NOMO-1 (cell line): ENCODE measurements around the gene MRFAP1L1.
"Not testable (repeated sequence)": the region's sequence is repeated elsewhere in the genome, so short reads cannot be mapped to it uniquely, and the experiment has no call there.

Experiments used
- DNase-seq, 2 experiments: peaks; one replicate each; lab custom pipeline; 2025; ENCODE audit not compliant: unreplicated experiment in 2 of 2; lab: John Stamatoyannopoulos, UW

Gene MRFAP1L1

DNA sequence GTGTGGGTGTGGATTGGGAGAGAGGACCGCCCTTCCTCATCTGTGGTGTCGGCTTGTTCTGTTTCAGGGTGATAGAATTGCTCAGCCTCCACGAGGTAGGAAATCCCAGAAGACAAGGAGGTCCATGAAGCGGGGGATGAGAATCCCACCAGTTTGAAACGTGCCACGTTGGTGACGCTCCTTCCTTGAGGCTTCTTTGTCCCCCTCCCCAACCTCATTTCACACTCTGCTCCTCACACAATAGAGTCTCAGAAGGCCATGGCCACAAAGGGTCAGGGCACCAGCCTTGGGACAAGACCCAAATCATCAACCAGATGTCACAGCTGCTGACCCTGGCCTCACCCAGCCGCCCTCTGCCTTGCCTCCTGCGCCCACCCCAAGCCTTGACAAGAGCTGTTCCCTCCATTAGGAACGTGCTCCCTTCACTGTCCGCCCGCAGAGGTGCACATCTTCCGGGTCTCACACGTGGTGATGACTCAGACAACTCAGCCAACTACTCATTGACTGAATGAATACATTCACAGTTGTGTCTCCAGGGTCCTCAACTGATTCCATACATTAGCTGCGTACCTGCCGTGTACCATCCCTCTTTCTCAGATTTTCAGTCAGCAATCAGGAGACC, 24.6 kb upstream of the MRFAP1L1 start:
- no peak for DNase-seq

DNA sequence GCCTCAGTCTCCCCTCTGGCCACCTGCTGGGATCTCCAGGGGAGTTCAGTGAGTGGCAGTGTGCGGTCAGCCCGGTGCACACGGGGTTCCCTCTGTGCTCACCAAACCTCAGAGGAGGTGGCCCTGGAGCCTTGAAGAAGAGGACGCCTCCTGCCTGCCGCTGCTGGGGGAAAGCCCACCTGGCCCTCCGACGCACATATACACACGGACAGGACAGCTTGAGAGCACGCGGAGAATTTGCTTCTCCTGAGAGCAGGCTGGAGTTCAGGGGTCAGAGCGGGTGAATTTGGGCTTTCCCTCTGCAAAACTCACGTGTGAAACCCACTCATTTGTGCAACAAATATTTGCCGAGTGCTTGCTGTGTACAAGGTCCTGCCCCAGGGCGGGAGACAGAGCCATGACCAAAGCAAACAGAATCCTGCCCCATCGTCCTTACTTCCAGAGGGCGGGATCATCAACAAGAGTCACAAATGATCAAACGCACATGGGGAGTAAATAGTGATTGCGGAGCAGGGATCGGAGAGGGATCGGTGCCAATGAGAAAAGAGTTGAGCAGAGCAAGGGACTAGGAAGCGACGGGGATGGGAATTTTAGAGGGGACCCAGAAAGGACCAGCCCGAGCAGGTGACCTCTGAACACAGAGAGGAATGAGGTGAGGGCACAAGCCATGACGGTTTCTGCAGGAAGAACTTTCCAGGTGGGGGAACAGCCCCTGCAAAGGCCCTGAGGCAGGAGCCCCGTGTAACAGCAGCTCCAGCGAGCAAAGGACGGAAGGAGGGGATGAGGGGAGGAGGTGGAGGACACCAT, 23.9 kb upstream of the MRFAP1L1 start:
- DNase-seq, result no peak

DNA sequence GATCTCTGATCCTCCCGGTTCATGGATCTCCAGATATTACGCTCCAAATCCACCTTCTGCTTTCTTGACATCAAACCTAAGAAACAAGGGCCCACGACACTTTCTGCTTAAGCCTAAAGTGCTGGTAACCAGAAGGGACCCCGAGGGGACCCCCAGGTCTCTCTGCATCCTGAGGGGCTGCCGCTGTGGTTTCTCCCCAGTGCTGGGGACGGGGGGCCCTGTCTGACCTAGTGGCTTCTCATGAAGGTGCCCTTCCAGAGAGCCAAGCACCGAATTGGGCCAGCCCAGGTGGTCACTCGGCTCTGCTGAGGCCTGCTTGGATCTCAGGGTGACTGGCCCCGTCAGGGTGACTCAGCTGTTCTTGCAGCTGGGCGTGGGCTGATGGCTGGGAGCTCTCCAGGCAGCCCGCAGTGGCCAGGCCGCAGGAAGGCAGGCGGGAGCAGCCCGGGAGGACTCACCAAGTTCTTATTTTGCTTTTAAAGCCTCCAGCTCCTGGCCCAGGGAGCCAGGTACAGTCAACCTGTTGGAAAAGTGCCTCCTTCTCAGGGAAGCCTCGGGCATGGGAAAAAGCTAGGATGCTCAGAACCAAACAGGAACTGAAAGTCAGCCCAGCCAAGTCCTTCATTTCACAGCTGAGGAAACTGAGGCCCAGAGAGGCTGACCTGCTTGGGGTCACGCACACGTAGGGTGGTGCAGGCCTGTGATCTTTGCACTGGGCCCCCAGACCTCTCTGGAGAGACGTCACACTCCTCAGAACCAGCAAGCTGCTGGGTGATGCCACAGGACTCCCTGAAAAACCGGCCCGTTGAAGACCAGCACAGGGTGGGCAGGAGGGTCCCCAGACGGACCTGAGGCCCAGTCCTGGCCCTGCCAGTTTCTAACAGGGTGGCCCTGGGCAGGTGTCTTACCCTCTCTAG, 23.0 kb upstream of the MRFAP1L1 start:
- DNase-seq, result peak; percentile 34 to 41

DNA sequence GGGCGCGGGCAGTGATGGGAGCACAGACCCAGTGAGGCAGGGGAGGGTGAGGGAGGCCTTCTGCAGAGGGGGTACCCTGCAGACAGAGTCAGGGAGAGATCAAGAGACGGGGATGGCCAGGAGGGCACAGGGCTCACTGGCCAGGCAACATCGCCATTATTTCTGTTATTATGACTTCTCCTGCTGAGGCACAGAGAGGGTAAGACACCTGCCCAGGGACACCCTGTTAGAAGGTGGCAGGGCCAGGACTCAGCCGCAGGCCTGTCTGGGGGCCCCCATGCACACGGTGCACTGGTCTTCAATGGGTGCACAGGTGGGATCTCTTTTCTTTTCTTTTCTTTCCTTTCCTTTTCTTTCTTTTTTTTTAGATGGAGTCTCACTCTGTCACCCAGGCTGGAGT, 22.1 kb upstream of the MRFAP1L1 start:
- no peak for DNase-seq

DNA sequence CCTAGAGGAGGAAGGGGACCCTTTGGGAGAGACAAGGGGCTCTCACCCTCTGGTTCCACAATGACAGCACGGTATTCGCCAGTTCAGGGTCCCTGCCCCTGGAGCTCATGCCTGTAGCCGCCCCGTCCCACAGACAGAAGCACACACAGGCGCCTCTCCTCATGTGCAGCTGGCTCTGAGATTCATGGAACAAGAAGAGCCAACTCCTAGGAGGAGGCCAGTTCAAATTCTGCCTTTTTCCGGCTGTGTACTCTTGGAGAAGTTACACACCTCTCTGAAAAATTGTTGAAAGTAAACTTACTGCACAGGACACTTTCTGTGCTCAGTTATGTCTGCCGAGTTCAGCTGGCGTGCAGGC, 21.6 kb upstream of the MRFAP1L1 start:
- DNase-seq, result no peak

DNA sequence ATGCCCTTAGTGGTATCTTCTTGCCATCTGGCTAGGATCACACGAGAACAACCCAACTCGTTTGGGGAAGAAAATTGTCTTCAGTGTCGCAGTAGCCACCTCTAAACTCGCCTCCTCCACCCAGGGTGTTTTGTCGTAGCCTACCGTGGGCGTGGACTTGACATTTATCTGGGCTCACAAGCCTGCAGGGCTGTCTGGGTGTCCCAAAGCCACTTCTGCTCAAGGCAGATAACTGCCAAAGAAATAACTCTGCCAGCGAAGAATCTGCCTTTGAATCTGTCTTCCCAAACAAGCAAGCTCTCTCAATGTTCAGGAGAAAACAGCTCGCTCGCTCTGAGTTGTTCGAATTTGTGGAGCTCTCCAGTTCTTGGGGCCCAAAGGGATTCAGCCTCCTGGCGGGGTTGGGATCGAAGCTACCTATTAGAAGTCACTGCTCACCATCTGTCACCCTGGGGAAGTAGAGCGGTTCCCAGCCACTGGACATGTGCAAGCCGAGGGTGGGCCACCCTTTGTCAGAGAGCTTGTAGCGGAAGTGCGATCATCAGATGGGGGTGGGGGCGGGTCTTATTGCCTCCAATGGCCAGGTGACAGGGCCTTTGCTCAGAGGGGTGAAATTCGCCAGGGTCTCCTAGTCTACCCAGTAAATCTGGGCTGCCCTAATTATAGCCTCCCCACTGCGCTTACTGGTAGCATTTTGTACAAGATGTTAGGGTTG, 21.1 kb upstream of the MRFAP1L1 start:
- no peak for DNase-seq

DNA sequence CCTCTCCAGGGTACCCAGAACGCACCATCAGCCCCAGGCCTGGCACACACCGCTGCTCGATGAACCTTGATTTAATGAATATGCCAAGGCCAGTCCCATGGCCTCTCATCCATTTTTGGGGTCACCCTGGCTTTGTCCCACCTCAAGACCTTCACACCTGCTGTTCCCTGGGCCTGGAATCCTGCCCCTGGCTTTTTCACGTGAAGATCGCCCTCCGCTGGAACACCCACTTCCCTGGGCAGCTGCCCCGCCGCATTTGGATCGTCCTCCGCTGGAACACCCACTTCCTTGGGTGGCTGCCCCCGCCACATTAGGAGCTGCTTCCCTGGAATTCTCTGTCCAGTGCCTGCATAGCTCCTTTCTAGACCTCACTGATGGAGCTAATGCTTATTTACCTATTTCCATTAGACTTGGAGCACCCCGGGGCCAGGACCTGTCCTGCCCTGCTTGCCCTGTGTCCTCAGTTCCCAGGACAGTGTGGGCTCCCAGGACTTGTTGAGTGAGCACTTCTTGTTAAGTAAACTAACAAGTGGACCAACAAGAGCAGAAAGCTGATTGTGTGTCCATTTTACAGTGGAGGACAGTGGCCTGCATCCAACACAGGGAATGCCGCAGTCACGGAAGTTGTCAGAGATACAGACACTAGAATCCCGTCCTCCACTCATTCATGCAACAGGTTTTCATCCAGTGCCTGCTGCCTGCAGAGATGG, 18.8 kb upstream of the MRFAP1L1 start:
- no peak for DNase-seq

DNA sequence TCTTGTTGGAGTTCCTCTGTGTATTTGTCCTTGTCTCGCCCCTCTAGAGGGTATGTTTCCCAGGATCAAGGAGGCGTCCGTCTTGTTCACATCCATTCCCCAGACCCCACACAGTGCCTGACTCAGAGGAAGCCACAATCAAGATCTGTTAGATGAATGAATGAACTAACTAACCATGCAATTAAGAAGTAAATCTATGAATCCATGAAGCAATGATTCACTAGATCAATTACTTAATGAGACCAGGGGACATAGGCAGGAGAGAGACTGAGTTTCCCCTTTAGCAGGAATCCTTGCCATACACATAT, 18.2 kb upstream of the MRFAP1L1 start:
- DNase-seq, result no peak

DNA sequence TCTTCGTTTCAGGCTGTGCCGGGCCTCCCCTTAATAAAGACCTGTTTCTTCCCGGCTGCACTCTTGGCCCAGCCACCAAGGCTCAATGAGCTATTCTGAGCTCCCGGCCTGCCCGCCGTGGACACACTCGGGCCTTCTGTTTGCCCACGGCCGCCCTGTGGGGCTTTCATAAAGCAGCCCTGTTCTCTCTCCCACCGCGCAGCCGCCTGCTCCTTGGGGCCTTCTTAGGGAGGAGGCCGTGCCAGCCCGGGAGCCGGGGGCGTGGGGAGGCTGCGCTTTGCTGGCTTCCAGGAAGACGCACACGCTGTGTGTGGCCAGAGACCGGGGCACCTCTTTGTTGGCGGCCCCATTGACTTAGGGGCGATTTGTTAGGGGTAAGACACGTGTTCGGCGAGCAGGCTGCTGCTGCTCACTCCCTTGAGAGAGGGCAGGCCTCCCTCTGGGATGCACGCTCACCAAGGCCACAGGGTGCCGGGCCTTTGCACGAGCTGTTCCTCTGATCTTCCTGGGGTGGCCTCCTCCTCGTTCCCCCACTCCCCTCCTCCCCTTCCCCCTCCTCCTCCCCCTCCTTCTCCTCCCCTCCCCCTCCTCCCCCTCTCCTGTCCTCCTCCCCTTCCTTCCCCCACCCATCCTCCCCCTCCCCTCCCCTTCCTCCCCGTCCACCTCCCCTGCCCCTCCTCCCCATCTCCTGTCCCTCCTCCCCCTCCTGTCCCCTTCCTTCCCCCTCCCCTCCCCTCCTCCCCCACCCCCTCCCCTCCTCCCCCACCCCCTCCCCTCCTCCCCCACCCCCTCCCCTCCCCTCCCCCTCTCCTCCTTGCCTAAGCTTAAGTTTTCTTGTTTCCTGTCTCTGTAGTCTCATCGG, 17.6 kb upstream of the MRFAP1L1 start:
- no peak for DNase-seq

DNA sequence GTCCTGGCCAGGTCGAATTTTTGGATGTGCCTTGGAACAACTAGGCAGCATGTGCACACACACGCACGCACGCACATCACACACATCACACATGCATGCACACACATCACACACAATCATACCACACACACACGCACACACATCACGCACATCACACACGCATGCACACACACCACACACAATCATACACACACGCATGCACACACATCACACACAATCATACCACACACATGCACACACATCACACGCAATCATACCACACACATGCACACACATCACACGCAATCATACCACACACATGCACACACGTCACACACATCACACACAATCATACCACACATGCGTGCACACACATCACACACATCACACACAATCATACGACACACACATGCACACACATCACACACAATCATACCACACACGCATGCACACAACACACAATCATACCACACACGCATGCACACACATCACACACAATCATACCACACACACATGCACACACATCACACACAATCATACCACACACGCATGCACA, 15.8 kb upstream of the MRFAP1L1 start:
- DNase-seq, result not testable (repeated sequence)

DNA sequence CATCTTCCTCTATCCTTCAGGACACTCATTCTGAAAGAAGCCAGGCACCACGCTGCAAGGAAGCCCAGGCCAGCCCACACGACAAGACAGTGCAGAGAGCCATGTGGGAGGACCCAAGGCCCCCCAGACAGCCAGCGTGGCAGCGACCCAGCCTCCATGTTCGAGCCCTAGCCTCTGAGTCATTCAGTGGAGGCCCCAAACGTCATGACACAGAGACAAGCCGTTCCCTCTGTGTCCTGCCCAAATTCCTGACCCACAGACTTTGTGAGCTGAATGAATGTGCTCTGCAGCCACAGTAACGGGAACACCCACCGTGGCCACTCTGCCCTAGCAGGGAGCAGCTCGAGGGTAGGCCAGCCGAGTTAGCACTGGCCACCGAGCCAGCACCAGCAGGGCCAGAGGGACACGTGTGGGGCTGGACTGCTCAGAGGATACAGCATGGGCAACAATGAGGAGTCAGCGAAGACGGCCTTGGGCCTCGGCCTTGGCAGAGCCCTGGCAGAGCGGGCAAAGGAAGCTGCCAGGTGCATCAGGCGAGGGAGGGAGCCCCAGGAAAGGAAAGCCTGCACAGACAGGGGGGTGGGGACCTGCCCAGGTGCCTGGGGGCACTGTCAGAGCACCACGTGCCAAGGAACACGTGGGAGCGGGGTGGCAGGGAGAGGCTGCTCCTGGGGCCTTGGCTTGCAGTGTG, 14.9 kb upstream of the MRFAP1L1 start:
- DNase-seq, result no peak

DNA sequence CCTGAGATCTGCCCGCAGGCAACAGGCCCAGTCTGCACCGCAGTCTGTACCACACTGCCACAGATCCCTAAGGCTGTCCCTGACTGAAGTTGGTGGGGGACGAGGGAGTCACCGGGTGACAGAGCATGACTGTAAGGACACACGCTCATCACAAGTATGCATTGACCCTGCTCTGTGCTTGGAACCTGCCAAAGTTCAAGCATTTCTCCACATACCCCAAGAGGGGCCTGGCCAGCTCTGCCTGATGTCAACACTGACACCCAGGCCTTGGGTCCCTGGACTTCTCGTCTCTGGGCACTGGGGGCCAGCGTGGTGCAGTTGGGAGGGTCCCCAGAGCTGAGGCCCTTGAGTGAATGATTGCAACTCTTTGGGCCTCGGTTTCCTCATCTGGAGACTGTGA, 14.2 kb upstream of the MRFAP1L1 start:
- no peak for DNase-seq

DNA sequence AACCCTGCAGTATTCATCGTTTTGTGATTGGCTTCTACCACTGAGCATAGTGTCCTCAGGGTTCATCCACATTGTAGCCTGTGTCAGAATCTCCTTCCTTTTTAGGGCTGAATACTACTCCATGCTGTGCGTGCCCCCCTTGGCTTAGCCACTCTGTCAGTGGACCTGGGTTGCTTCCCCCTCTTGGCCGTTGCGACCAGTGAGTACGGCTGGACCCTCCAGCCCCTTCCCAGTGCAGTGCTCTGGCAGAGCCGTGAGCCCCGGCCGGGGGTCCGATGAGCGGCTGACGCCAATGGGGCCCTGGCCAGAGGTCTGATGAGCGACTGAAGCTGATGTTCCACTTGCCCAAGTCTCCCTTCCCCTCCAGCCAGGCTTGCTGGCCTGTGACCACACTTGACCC, 13.2 kb upstream of the MRFAP1L1 start:
- DNase-seq, result no peak

DNA sequence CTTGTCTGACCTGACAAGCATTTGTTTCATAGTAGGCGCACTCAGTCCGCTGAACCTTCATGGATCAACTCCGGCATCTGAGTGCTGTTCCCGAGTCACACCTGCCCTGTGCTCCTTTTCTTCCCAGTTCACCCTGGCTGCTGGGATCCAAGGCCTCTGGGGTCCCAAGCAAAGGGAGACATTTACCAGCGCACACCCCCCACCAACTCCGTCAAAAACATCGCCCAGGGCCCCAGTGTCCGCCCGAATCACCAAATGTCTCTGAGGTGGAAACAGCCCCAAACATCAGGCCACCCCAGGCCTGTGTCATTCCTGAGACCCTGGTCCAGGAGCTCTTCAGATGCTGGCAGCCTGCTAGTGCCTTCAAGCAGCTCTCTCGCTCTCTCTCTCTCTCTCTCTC, 11.5 kb upstream of the MRFAP1L1 start:
- DNase-seq, result no peak

DNA sequence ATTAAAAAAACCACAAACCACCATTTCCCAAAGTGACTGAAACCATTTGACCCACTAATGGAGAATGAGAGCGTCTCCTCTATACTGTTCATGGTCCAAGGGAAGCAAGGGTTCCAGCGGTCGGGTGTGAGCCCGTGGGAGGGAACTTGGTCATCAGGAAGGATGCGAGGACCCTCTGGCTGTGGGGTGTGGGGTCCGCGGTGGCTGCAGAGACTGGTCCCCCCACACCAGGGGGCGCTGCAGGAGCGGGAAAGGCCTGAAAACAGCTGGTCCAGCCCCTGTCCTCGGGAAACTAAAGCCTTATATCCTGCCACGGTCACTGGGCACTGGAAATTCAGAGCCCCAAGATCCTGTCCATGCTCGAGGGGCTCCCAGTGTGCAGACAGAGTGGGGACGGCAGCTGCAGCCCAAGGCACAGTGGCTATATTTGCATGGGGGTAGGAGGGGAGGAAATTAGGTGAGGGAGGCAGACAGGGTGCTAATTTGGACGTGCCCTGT, 10.6 kb upstream of the MRFAP1L1 start:
- peak; percentile 38 to 43 for DNase-seq

DNA sequence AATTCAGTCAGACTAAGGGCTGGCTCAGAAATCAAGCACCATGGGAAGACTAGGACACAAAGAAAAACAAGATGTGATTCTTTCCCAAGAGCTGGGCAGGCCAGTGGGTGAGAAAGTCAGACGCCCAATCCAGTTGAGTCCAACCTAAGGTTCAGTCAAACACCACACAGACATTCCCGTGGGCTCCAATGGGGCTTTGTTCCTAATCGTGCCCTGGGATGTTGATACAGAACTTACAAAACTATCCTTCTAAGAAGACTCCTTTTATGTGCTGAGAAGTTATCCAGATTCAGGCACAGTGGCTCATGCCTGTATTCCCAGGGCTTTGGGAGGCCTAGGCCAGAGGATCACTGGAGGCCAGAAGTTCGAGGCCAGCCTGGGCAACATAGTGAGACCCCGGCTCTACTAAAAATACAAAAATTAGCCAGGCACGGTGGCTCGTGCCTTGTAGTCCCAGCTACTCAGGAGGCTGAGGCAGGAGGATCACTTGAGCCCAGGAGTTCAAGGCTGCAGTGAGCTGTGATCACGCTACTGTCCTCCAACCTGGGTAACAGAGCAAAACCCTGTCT, 10.0 kb upstream of the MRFAP1L1 start:
- DNase-seq, result no peak

DNA sequence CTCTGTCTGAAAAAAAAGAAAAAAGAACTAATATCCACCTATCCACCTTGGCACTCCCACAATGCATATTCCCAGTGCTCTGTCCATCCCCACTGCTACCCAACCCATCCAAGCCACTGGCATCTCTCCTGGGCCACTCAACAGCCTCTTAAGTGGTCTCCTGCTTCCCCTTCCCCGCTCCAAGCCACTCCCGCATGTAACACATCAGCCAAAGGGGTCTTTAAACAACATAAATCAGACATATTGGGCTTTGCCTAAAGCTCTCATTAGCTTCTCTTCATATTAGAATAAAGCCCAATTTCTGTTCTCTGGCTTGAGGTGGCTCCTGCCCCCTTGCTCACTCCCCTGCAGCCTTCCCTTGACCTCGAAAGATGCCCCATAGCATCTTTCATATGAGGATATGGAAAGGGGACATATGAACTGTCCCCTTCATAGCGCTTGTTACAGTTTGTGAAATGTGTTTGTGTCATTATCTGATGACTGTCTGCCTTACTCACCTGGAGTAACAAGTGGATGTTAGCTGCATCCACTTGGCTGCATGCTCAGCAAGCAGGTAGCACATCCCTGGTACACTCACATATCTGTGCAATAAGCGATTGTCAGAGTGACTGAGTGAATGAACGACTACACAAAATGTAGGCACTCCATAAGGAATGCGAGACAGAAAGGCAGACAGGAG, 9.4 kb upstream of the MRFAP1L1 start:
- no peak for DNase-seq
